Activated T-cell treated with anti-CD3 and anti-CD28 coated beads, Interleukin-2, amount 50 U/mL, for 4 hours (primary cell): ENCODE measurements around the gene IL36G. TPM values are rescaled to one million over a fixed set of nuclear protein-coding genes. Genes with fewer than 3 reads are reported as not detected.

Experiments used
- ATAC-seq, 2 donors: fragments of 200-7000 bp; cut with Tn5 transposase; one replicate each; pipeline ENCODE4 v1.10.0; 2021
- DNase-seq: peaks from one replicate; pipeline ENCODE4 v3.0.0-alpha.2; 2020
- H3K27me3 Mint-ChIP-seq: one replicate; pipeline ENCODE4 v1.8.0; 2021; ENCODE audit warnings: low read depth, mixed read lengths
- H3K36me3 Mint-ChIP-seq: one replicate; pipeline ENCODE4 v1.8.0; 2022; ENCODE audit warnings: mixed read lengths; ENCODE audit not compliant: insufficient read depth
- H3K4me1 Mint-ChIP-seq: one replicate; pipeline ENCODE4 v1.8.0; 2021; ENCODE audit warnings: low read depth, mixed read lengths
- H3K4me3 Mint-ChIP-seq: one replicate; pipeline ENCODE4 v1.8.0; 2021; ENCODE audit warnings: mild to moderate bottlenecking, moderate library complexity, mixed read lengths
- H3K9me3 Mint-ChIP-seq: one replicate; pipeline ENCODE4 v1.8.0; 2021; ENCODE audit warnings: mixed read lengths
- total RNA-seq, 3 donors: library from RNA; stranded (reverse); gene quantifications; one replicate each; pipeline ENCODE4 v1.2.1, GENCODE V29; 2021

IL36G gene
- total RNA-seq, 3 donors from 2014 or later, result not detected

- peaks cover 17% of the 10 kb centered on the region for H3K9me3 Mint-ChIP-seq
- H3K4me3 Mint-ChIP-seq, result no peak overlapping the region
- H3K27me3 Mint-ChIP-seq, result peaks cover 20% of the 10 kb centered on the region
- peaks cover 5% of the 10 kb centered on the region for H3K4me1 Mint-ChIP-seq
- no peak for ATAC-seq
- no peaks in the 10 kb centered on the region for H3K36me3 Mint-ChIP-seq
- DNase-seq, result no peak
Measured at GRCh38 chr2:113015655-113016054, 37.8 kb downstream of the IL36G start.

GRCh38 chr2:113018509-113018908 is 40.7 kb downstream of the IL36G start:
- DNase-seq, result no peak
- no peak for ATAC-seq
- no peak overlapping the region for H3K4me3 Mint-ChIP-seq
- no peaks in the 10 kb centered on the region for H3K36me3 Mint-ChIP-seq
- H3K4me1 Mint-ChIP-seq, result peaks cover 5% of the 10 kb centered on the region
- H3K9me3 Mint-ChIP-seq, result peaks cover 17% of the 10 kb centered on the region
- peaks cover 20% of the 10 kb centered on the region for H3K27me3 Mint-ChIP-seq

- H3K36me3 Mint-ChIP-seq, result no peaks in the 10 kb centered on the region
- no peak overlapping the region for H3K4me3 Mint-ChIP-seq
- H3K9me3 Mint-ChIP-seq, result peaks cover 17% of the 10 kb centered on the region
- DNase-seq (no peak), ATAC-seq (no peak)
- H3K4me1 Mint-ChIP-seq, result peaks cover 1% of the 10 kb centered on the region
- peaks cover 28% of the 10 kb centered on the region for H3K27me3 Mint-ChIP-seq
Measured at GRCh38 chr2:113021312-113021711, 43.5 kb downstream of the IL36G start.

GRCh38 chr2:113024764-113025163 is 47.0 kb downstream of the IL36G start:
- no peak for ATAC-seq
- peaks cover 16% of the 10 kb centered on the region for H3K27me3 Mint-ChIP-seq
- no peak overlapping the region for H3K4me3 Mint-ChIP-seq
- H3K4me1 Mint-ChIP-seq, result peaks cover under 1% of the 10 kb centered on the region
- DNase-seq, result no peak
- peaks cover under 1% of the 10 kb centered on the region for H3K9me3 Mint-ChIP-seq
- no peaks in the 10 kb centered on the region for H3K36me3 Mint-ChIP-seq

- ATAC-seq (no peak), DNase-seq (no peak)
- no peaks in the 10 kb centered on the region for H3K9me3 Mint-ChIP-seq
- H3K27me3 Mint-ChIP-seq, result peaks cover 15% of the 10 kb centered on the region
- H3K36me3 Mint-ChIP-seq, result no peaks in the 10 kb centered on the region
- no peaks in the 10 kb centered on the region for H3K4me1 Mint-ChIP-seq
- H3K4me3 Mint-ChIP-seq, result no peak overlapping the region
Measured at GRCh38 chr2:113025737-113026136, 47.9 kb downstream of the IL36G start.

- peaks cover 15% of the 10 kb centered on the region for H3K27me3 Mint-ChIP-seq
- ATAC-seq (no peak), DNase-seq (no peak)
- no peak overlapping the region for H3K4me3 Mint-ChIP-seq
- no peaks in the 10 kb centered on the region for H3K9me3 Mint-ChIP-seq
- no peaks in the 10 kb centered on the region for H3K36me3 Mint-ChIP-seq
- H3K4me1 Mint-ChIP-seq, result no peaks in the 10 kb centered on the region
Measured at GRCh38 chr2:113027691-113028090, 49.9 kb downstream of the IL36G start.

GRCh38 chr2:113028112-113028511 is 50.3 kb downstream of the IL36G start:
- H3K36me3 Mint-ChIP-seq, result no peaks in the 10 kb centered on the region
- ATAC-seq (no peak), DNase-seq (no peak)
- H3K9me3 Mint-ChIP-seq, result no peaks in the 10 kb centered on the region
- peaks cover 15% of the 10 kb centered on the region for H3K27me3 Mint-ChIP-seq
- H3K4me3 Mint-ChIP-seq, result no peak overlapping the region
- H3K4me1 Mint-ChIP-seq, result no peaks in the 10 kb centered on the region

GRCh38 chr2:113032737-113033136 is 54.9 kb downstream of the IL36G start:
- Mint-ChIP-seq H3K27me3 (peaks cover 2% of the 10 kb centered on the region), H3K36me3 (no peaks in the 10 kb centered on the region), H3K4me3 (no peak overlapping the region), H3K4me1 (no peaks in the 10 kb centered on the region), H3K9me3 (no peaks in the 10 kb centered on the region)
- ATAC-seq (no peak), DNase-seq (no peak)

- Mint-ChIP-seq H3K36me3 (no peaks in the 10 kb centered on the region), H3K9me3 (no peaks in the 10 kb centered on the region), H3K4me1 (no peaks in the 10 kb centered on the region), H3K27me3 (peaks cover 2% of the 10 kb centered on the region), H3K4me3 (no peak overlapping the region)
- DNase-seq (no peak), ATAC-seq (no peak)
Measured at GRCh38 chr2:113034016-113034415, 56.2 kb downstream of the IL36G start.

Other genes starting within 250 kb of the IL36G start
- 1 to 10 TPM; 2.7 to 4.1 (median 3.2) TPM for gene CKAP2L, start 213.4 kb upstream of the IL36G start, total RNA-seq
- 1 to 10 TPM; 2.0 to 4.3 (median 3.8) TPM for gene IL1A, start 193.5 kb upstream of the IL36G start, total RNA-seq
- 1 to 10 TPM in 2 of 3 donors, under 1 TPM in 1; 0.42 to 1.6 (median 1.3) TPM for gene IL1B, start 141.2 kb upstream of the IL36G start, total RNA-seq
- gene IL37, start 66.8 kb upstream of the IL36G start, total RNA-seq, result not detected
- not detected for gene IL36A, start 27.5 kb downstream of the IL36G start, total RNA-seq
- not detected for gene IL36B, start 74.9 kb downstream of the IL36G start, total RNA-seq
- gene IL36RN, start 81.2 kb downstream of the IL36G start, total RNA-seq, result 1 to 10 TPM in 2 of 3 donors, under 1 TPM in 1; 0.61 to 3.9 (median 1.6) TPM
- not detected for gene IL1F10, start 90.0 kb downstream of the IL36G start, total RNA-seq
- gene IL1RN, start 149.6 kb downstream of the IL36G start, total RNA-seq, result 1 to 10 TPM; 1.2 to 2.5 (median 1.8) TPM
- gene PSD4, start 196.0 kb downstream of the IL36G start, total RNA-seq, result 100 to 1,000 TPM; 155 to 172 (median 164) TPM